GM21717 (cell line): ENCODE measurements around the gene ERC2.

Source experiments
- ATAC-seq: cut with Tn5 transposase; IDR thresholded peaks from one replicate; pipeline ENCODE4 v1.9.1; 2021; ENCODE audit warnings: mild to moderate bottlenecking, moderate library complexity; ENCODE audit not compliant: unreplicated experiment

Gene ERC2

DNA sequence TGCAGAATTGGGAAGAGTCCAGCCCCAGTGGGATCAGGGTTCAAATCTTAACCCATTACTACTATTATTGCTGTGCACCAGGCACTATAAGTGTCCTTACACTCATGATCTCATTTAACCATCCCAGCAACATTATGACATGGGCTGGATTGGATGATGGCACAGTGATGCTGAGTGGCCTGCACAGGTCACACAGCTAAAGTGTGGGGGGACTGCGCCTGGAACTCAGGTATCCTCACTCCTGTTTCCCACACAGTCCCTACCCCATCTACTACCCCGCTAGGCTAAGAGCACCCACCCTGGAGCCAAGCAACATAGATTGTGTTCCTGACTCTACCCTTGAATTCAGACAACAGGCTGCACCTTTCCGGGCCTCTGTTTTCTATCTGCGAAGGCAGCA lies 997.2 kb downstream of the ERC2 start:
- no peak for ATAC-seq

DNA sequence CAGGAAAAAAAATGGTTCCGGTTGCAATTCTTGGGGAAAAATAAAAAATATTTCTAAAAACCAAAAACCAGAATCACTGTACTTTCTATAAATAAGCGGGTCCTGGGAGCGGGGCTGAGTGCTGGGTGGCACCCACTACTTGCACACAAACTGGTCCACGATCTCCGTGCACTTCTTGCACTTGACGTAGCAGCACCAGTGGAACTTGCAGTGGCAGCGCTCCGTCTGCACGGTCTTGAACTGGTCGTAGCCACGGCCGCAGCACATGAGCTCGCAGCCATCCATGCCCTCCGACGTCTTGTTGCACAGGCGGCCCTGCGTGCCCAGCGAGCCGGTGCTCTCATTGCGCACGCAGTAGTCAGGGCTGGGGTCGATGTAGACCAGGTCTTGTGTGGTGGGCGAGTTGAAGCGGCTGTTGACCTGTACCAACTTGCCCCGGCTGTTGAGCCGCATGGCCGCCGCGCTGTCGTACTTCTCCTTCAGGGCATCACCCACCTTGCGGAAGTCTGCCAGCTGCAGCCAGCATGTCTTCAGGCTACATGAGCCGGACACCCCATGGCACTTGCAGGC lies 998.2 kb downstream of the ERC2 start:
- no peak for ATAC-seq

DNA sequence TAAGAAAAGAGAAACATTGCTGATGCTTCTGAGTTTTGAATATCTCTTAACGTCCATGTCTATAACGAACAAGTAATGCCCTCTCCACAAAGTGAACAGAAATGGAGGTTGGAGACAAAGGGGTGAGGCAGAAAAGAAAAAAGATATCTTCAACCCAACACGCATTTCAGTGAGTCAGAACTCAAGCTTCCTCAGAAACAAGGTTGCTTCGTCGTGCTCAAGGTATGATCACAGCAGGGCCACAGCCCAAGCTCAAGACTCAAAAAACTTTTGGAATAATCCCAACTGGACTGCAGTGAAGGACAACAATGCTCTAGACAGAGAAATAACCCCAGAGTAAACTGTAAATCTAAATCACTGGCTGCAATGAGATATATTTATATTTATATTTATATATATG lies 1000.0 kb downstream of the ERC2 start:
- no peak for ATAC-seq

- no peak for ATAC-seq
Observed at GRCh38 chr3:55467099-55467498, 1001.2 kb downstream of the ERC2 start.

DNA sequence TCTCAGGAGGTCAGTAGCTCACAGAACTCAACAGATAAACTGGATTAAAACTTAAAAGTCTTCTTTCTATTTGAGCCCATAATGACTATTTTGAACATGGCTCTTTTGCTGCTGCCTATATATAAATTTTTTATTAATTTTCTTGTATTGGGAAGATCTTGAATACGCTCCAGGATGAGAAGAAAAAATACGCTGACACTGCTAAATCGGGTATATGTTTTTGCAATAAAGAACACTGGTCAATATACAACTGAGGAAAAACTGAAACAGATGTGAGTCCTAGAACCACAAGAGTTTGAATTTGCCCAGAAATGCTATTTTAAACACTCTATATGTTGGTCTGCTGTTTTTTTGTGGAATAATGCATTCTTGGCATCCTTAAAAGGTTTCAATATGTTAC lies 1001.7 kb downstream of the ERC2 start:
- no peak for ATAC-seq

- ATAC-seq, result no peak
Observed at GRCh38 chr3:55461896-55462295, 1006.4 kb downstream of the ERC2 start.

- no peak for ATAC-seq
Observed at GRCh38 chr3:55459838-55460237, 1008.4 kb downstream of the ERC2 start.
